ENCODE results near the gene FRMD4A. TPM values are rescaled to one million over a fixed set of nuclear protein-coding genes. Genes with fewer than 3 reads are reported as not detected.

The FRMD4A gene
- total RNA-seq, 1 experiment from 2014 or later: 7.0 TPM

GRCh38 chr10:13816195-13816925, 514.4 kb downstream of the FRMD4A start:
- intact Hi-C loops (cut with micrococcal nuclease; ENCODE audit: unreplicated experiment): no loop called here

GRCh38 chr10:13815756-13816155, 515.0 kb downstream of the FRMD4A start:
- peaks cover 2% of the 10 kb centered on the region for H3K9me3 Mint-ChIP-seq (ENCODE audit: low read depth, unreplicated experiment)
- H3K27ac Mint-ChIP-seq (ENCODE audit: unreplicated experiment): no peak overlapping the region
- no TSS peak for BruUV-seq (replicated peaks)
- no peak for TF ChIP-seq CTCF (IDR thresholded peaks at IDR 0.05; ENCODE audit: unreplicated experiment)
- H3K27me3 Mint-ChIP-seq (ENCODE audit: unreplicated experiment): peaks cover 36% of the 10 kb centered on the region
- H3K4me3 Mint-ChIP-seq (ENCODE audit: low read depth, unreplicated experiment): no peak overlapping the region
- intact Hi-C loops (cut with micrococcal nuclease; ENCODE audit: unreplicated experiment): no loop called here
- CTCF ChIA-PET: interaction anchor here (0.6 kb wide), 1 partner anchor 173 kb away, joined by 4 read pairs; no protein-coding TSS in a partner anchor
- H3K4me1 Mint-ChIP-seq (ENCODE audit: low read depth, unreplicated experiment): no peaks in the 10 kb centered on the region
- no peak for DNase-seq
- no peaks in the 10 kb centered on the region for H3K36me3 Mint-ChIP-seq (ENCODE audit: insufficient read depth, unreplicated experiment)

More at GRCh38 chr10:13816195-13816925, 514.4 kb downstream of the FRMD4A start:
- BruUV-seq (replicated peaks): no TSS peak
- no peak for TF ChIP-seq CTCF (IDR thresholded peaks at IDR 0.05; ENCODE audit: unreplicated experiment)
- CTCF ChIA-PET: interaction anchor here (0.6 kb wide), 1 partner anchor 174 kb away, joined by 4 read pairs; no protein-coding TSS in a partner anchor
- peaks cover 2% of the 10 kb centered on the region for H3K9me3 Mint-ChIP-seq (ENCODE audit: low read depth, unreplicated experiment)
- no peaks in the 10 kb centered on the region for H3K4me1 Mint-ChIP-seq (ENCODE audit: low read depth, unreplicated experiment)
- no peak overlapping the region for H3K27ac Mint-ChIP-seq (ENCODE audit: unreplicated experiment)
- no peak overlapping the region for H3K4me3 Mint-ChIP-seq (ENCODE audit: low read depth, unreplicated experiment)
- H3K27me3 Mint-ChIP-seq (ENCODE audit: unreplicated experiment): peaks cover 42% of the 10 kb centered on the region
- H3K36me3 Mint-ChIP-seq (ENCODE audit: insufficient read depth, unreplicated experiment): no peaks in the 10 kb centered on the region
- DNase-seq: no peak

GRCh38 chr10:13813550-13813949, 517.2 kb downstream of the FRMD4A start:
- Mint-ChIP-seq H3K36me3 (ENCODE audit: insufficient read depth, unreplicated experiment) (no peaks in the 10 kb centered on the region), H3K4me1 (ENCODE audit: low read depth, unreplicated experiment) (no peaks in the 10 kb centered on the region), H3K4me3 (ENCODE audit: low read depth, unreplicated experiment) (no peak overlapping the region), H3K27ac (ENCODE audit: unreplicated experiment) (no peak overlapping the region), H3K27me3 (ENCODE audit: unreplicated experiment) (peaks cover 25% of the 10 kb centered on the region), H3K9me3 (ENCODE audit: low read depth, unreplicated experiment) (peaks cover 2% of the 10 kb centered on the region)
- TF ChIP-seq CTCF (IDR thresholded peaks at IDR 0.05; ENCODE audit: unreplicated experiment): no peak
- CTCF ChIA-PET: interaction anchor here (1.3 kb wide), 1 partner anchor 10 kb away, joined by 3 read pairs; no protein-coding TSS in a partner anchor
- BruUV-seq (replicated peaks): no TSS peak
- intact Hi-C loops (cut with micrococcal nuclease; ENCODE audit: unreplicated experiment): no loop called here
- no peak for DNase-seq

- H3K9me3 Mint-ChIP-seq (ENCODE audit: low read depth, unreplicated experiment): peaks cover 2% of the 10 kb centered on the region
- H3K36me3 Mint-ChIP-seq (ENCODE audit: insufficient read depth, unreplicated experiment): no peaks in the 10 kb centered on the region
- no TSS peak for BruUV-seq (replicated peaks)
- H3K4me3 Mint-ChIP-seq (ENCODE audit: low read depth, unreplicated experiment): no peak overlapping the region
- H3K4me1 Mint-ChIP-seq (ENCODE audit: low read depth, unreplicated experiment): no peaks in the 10 kb centered on the region
- no peak for TF ChIP-seq CTCF (IDR thresholded peaks at IDR 0.05; ENCODE audit: unreplicated experiment)
- CTCF ChIA-PET: interaction anchor here (1.3 kb wide), 1 partner anchor 9 kb away, joined by 3 read pairs; no protein-coding TSS in a partner anchor
- no peak overlapping the region for H3K27ac Mint-ChIP-seq (ENCODE audit: unreplicated experiment)
- H3K27me3 Mint-ChIP-seq (ENCODE audit: unreplicated experiment): peaks cover 30% of the 10 kb centered on the region
- no peak for DNase-seq
- intact Hi-C loops (cut with micrococcal nuclease; ENCODE audit: unreplicated experiment): no loop called here
Measured at GRCh38 chr10:13812804-13813203, 517.9 kb downstream of the FRMD4A start.
